Gastroesophageal sphincter (tissue), 3 donors: ENCODE data around the gene PDGFB.

Source experiments
- POLR2A ChIP-seq, 2 donors: fragments of 450-650 bp; IDR thresholded peaks; one replicate each; pipeline ENCODE4 v1.6.1; 2017; ENCODE audit warnings: antibody characterized with exemption in 2 of 2, mild to moderate bottlenecking in 2 of 2, moderate library complexity in 1 of 2
- TF ChIP-seq, protein P1 (sequence below), 4 experiments: fragments of 200-600 bp in 2 of 4; fragments of 450-650 bp in 2 of 4; sonication (generic) in 1 of 4; IDR thresholded peaks; one replicate each; pipeline ENCODE4 v1.5.1; 2017 to 2019; ENCODE audit warnings: antibody characterized with exemption in 4 of 4, mild to moderate bottlenecking in 2 of 4, moderate library complexity in 2 of 4

DNA sequence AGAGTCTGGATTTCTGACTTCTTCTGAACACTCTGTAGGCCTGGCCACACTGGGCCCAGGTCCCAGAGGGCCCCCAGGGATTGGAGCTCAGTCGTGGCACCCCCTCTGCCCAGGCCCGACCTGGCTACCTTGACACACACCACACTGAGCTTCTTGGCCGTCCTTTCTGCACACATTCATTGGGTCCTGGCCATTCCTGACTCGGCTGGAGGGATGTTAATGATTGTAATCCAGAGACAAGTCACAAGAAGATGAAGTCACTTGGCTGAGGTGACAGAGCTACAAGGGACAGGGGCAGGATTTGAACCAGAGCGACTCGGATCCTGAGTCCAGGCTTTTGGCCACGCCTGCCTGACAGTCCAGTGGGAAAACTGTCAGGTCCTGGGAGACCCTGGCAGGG is 23.9 kb upstream of the PDGFB start:
- no peak for TF ChIP-seq POLR2A (IDR thresholded peaks at IDR 0.05)
- TF ChIP-seq, protein P1, sequence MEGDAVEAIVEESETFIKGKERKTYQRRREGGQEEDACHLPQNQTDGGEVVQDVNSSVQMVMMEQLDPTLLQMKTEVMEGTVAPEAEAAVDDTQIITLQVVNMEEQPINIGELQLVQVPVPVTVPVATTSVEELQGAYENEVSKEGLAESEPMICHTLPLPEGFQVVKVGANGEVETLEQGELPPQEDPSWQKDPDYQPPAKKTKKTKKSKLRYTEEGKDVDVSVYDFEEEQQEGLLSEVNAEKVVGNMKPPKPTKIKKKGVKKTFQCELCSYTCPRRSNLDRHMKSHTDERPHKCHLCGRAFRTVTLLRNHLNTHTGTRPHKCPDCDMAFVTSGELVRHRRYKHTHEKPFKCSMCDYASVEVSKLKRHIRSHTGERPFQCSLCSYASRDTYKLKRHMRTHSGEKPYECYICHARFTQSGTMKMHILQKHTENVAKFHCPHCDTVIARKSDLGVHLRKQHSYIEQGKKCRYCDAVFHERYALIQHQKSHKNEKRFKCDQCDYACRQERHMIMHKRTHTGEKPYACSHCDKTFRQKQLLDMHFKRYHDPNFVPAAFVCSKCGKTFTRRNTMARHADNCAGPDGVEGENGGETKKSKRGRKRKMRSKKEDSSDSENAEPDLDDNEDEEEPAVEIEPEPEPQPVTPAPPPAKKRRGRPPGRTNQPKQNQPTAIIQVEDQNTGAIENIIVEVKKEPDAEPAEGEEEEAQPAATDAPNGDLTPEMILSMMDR (IDR thresholded peaks at IDR 0.05) = no peak
